Measurements from ENCODE around the gene CFI. TPM values are rescaled to one million over a fixed set of nuclear protein-coding genes. Genes with fewer than 3 reads are reported as not detected.

CFI gene
- total RNA-seq, 1 experiment from 2014 or later, result 0.16 TPM

DNA sequence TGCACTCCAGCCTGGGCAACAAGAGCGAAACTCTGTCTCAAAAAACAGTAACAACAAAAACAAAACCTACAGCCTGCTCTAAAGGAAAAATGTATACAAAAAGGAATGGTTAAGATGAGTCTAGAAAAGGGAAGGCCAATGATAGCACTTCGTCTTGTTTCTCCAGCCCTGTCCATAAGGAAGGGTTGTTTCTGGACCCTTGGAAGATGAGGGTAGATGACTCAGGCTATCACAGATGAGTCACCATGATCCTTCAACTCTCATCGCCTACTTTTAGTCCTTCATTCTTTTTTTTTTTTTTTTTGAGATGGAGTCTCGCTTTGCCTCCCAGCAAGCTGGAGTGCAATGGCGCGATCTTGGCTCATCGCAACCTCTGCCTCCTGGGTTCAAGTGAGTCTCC is 80.8 kb downstream of the CFI start:
- Mint-ChIP-seq H3K4me1 (ENCODE audit: insufficient read depth, unreplicated experiment) (peaks cover 13% of the 10 kb centered on the region), H3K27me3 (ENCODE audit: insufficient read depth, unreplicated experiment) (no peaks in the 10 kb centered on the region), H3K27ac (ENCODE audit: low read depth, unreplicated experiment) (no peak overlapping the region), H3K9me3 (ENCODE audit: unreplicated experiment) (peaks cover 7% of the 10 kb centered on the region), H3K36me3 (ENCODE audit: insufficient read depth, unreplicated experiment) (peaks cover 14% of the 10 kb centered on the region), H3K4me3 (ENCODE audit: unreplicated experiment) (no peak overlapping the region)
- CTCF ChIA-PET, result interaction anchor here (0.6 kb wide), 1 partner anchor 143 kb away, joined by 3 read pairs; no protein-coding TSS in a partner anchor
- no peak for TF ChIP-seq CTCF (IDR thresholded peaks at IDR 0.05; ENCODE audit: unreplicated experiment)
- POLR2A ChIA-PET, result interaction anchor here (0.5 kb wide), 1 partner anchor 8 kb away, joined by 4 read pairs; no protein-coding TSS in a partner anchor
- no TSS peak for BruUV-seq (replicated peaks)
- peak; percentile 47 for DNase-seq (ENCODE audit: unreplicated experiment)
- intact Hi-C loops (cut with micrococcal nuclease), result no loop called here

GRCh38 chr4:109719604-109720003 is 82.2 kb downstream of the CFI start:
- intact Hi-C loops (cut with micrococcal nuclease), result no loop called here
- no peak overlapping the region for H3K27ac Mint-ChIP-seq (ENCODE audit: low read depth, unreplicated experiment)
- H3K4me3 Mint-ChIP-seq (ENCODE audit: unreplicated experiment), result no peak overlapping the region
- TF ChIP-seq CTCF (IDR thresholded peaks at IDR 0.05; ENCODE audit: unreplicated experiment), result no peak
- H3K9me3 Mint-ChIP-seq (ENCODE audit: unreplicated experiment), result peaks cover 7% of the 10 kb centered on the region
- H3K36me3 Mint-ChIP-seq (ENCODE audit: insufficient read depth, unreplicated experiment), result peaks cover 20% of the 10 kb centered on the region
- H3K4me1 Mint-ChIP-seq (ENCODE audit: insufficient read depth, unreplicated experiment), result peaks cover 8% of the 10 kb centered on the region
- ChIA-PET POLR2A (no interaction called here), CTCF (no interaction called here)
- BruUV-seq (replicated peaks), result no TSS peak
- no peaks in the 10 kb centered on the region for H3K27me3 Mint-ChIP-seq (ENCODE audit: insufficient read depth, unreplicated experiment)
- DNase-seq (ENCODE audit: unreplicated experiment), result no peak

GRCh38 chr4:109718759-109719158 is 83.0 kb downstream of the CFI start:
- H3K9me3 Mint-ChIP-seq (ENCODE audit: unreplicated experiment), result peaks cover 7% of the 10 kb centered on the region
- H3K36me3 Mint-ChIP-seq (ENCODE audit: insufficient read depth, unreplicated experiment), result peaks cover 23% of the 10 kb centered on the region
- no peak overlapping the region for H3K27ac Mint-ChIP-seq (ENCODE audit: low read depth, unreplicated experiment)
- POLR2A ChIA-PET, result interaction anchor here (0.7 to 0.9 kb wide), 2 partner anchors 17 to 100 kb away, joined by 3 read pairs; no protein-coding TSS in a partner anchor
- CTCF ChIA-PET, result no interaction called here
- DNase-seq (ENCODE audit: unreplicated experiment), result no peak
- intact Hi-C loops (cut with micrococcal nuclease), result no loop called here
- no peak overlapping the region for H3K4me3 Mint-ChIP-seq (ENCODE audit: unreplicated experiment)
- H3K4me1 Mint-ChIP-seq (ENCODE audit: insufficient read depth, unreplicated experiment), result peaks cover 8% of the 10 kb centered on the region
- TF ChIP-seq CTCF (IDR thresholded peaks at IDR 0.05; ENCODE audit: unreplicated experiment), result no peak
- H3K27me3 Mint-ChIP-seq (ENCODE audit: insufficient read depth, unreplicated experiment), result no peaks in the 10 kb centered on the region
- no TSS peak for BruUV-seq (replicated peaks)

DNA sequence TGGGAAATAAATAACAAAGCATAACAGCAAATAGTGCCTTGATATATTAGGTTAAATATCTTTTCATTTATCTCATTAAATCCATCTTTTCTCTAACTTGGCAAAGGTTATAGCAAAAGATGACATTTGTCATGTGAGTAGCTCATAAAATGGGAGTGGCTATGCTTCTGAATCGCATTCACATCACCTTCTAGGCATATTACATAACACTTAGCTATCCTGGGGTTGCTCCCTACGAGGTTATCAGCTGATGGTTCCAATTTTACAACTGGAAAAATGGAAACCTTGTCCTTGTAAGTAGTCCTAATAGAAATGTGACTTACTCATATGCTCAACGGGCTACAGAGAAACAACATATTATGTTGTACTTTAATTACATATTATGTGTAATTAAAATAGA is 88.3 kb downstream of the CFI start:
- CTCF ChIA-PET, result interaction anchor here (0.6 to 0.9 kb wide), 2 partner anchors 8 to 86 kb away, joined by 3 to 4 read pairs; no protein-coding TSS in a partner anchor
- Mint-ChIP-seq H3K4me3 (ENCODE audit: unreplicated experiment) (no peak overlapping the region), H3K27ac (ENCODE audit: low read depth, unreplicated experiment) (no peak overlapping the region), H3K27me3 (ENCODE audit: insufficient read depth, unreplicated experiment) (no peaks in the 10 kb centered on the region), H3K36me3 (ENCODE audit: insufficient read depth, unreplicated experiment) (peaks cover 56% of the 10 kb centered on the region), H3K9me3 (ENCODE audit: unreplicated experiment) (no peaks in the 10 kb centered on the region), H3K4me1 (ENCODE audit: insufficient read depth, unreplicated experiment) (no peaks in the 10 kb centered on the region)
- intact Hi-C loops (cut with micrococcal nuclease), result no loop called here
- BruUV-seq (replicated peaks), result no TSS peak
- POLR2A ChIA-PET, result interaction anchor here (0.7 to 2.0 kb wide), 2 partner anchors 9 to 16 kb away, joined by 3 to 8 read pairs; partner anchors contain the start of gene PLA2G12A
- no peak for DNase-seq (ENCODE audit: unreplicated experiment)
- no peak for TF ChIP-seq CTCF (IDR thresholded peaks at IDR 0.05; ENCODE audit: unreplicated experiment)

Data from MCF 10A (cell line).